GDM1 (cell line): ENCODE data around the gene NR0B2.
"Not testable (repeated sequence)": the region's sequence is repeated elsewhere in the genome, so short reads cannot be mapped to it uniquely, and the experiment has no call there.

Experiments used
- DNase-seq: peaks from one replicate; lab custom pipeline; 2025; lab: John Stamatoyannopoulos, UW

The NR0B2 gene

DNA sequence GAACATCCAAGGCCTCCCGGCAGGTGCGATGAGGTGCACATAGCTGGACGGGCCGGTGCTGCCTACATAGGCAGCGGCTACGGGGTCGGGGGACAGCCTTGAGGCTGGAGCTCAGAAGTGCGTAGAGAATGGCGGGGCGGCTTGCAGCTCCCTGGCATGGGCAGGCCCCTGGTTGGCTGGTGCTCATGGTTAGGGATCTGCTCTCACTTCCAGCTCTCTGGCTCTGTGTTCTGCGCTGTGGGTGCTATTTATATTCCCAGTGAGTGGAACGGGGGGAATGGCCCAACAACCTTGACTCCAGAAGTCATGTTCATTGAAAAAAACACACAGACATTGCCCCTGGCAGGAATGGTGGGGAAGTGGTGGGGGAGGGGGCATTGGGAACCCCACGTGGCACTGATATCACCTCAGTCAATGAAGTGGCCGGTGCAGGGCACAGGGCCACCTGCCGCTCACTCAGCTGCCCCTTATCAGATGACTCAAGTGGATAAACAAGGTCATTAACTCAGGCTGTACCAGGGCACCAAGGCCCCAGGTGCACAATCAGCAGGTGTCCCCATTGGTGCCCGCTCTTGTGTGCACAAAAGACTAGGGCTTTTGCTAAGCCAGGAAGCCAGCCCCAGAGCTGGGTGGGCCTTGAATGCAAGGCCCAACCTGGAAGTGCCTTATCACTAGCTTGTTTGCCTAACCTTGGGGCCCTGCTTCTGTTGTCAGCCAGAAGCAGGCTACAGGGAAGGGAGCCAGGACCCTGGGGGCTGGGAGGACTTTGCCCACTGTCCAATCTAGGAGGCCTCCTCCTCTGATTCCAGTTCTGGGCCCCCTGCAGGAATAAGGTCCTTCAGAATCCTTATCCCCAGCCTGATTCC, at the start of gene NR0B2:
Gene NR0B2 (minus strand): TSS at position 222 of the 866 bp plus-strand sequence. CDS start 35 bp downstream, at position 187.
- no peak for DNase-seq

GRCh38 chr1:26961826-26962225, 48.1 kb upstream of the NR0B2 start:
- DNase-seq = peak; percentile 15

DNA sequence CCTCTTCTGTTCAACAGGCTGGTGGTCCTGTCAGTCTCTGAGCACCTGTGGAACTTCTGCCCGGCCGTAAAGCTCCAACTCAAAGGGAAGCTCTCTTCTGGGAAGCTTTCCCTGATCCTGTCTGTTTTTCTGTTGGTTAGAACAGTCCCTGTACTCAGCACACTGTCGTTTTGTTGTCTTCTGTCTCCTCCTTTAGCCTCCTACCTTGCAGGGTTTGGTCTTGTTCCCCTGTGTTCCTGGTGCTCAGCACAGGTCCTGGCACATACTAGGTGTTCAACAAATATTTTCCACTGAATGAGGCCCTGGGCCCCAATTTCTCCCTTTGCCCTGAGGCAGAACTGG, 46.8 kb upstream of the NR0B2 start:
- DNase-seq = no peak

DNA sequence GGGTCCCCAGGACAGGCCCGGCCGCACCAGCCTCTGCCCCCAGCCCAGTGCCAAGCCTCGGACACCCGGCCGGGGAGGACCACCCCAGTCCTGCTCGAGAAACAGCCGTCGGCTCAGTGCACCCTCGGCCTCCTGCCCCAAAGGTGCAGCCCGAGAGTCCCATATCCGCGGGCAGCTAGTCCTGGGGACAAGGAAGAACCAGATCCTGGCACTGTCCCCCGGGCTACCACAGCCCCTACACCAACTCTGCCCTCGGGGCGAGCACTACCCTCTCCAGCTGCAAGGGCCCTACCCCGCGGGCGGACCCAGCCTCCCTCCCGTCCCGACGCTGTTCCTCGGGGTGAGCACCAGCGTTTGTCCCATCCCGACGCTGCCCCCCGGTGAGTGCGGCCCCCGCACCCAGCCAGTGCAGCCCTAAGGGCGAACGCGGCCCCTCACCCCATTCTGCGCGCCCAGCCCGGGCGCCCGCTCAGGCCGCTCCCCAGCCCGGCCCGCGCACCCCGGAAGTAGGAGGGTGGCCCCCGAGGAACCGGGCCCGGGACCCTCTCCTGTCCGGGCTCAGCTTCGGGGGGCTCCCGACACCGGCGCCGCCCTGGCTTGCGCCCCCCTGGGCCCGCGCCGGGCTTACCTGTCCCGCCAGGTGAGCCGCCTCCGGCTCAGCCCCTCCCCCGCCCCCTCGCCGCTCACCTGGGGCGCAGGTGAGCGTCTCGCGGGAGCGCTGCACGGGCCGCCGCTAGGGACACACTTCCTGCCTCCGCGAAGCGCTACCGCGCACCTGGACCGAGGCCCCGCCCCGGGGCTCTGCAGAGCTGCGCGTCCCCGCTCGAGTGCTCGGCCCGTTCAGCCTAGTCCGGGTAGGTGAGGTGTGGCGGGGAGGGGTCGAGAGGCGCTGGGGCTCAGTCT, 46.2 kb upstream of the NR0B2 start, which contains the start of gene KDF1:
Gene KDF1 (minus strand): TSS at position 747 of the 903 bp plus-strand sequence. CDS start 8,088 bp downstream, outside the sequence.
- DNase-seq = no peak

DNA sequence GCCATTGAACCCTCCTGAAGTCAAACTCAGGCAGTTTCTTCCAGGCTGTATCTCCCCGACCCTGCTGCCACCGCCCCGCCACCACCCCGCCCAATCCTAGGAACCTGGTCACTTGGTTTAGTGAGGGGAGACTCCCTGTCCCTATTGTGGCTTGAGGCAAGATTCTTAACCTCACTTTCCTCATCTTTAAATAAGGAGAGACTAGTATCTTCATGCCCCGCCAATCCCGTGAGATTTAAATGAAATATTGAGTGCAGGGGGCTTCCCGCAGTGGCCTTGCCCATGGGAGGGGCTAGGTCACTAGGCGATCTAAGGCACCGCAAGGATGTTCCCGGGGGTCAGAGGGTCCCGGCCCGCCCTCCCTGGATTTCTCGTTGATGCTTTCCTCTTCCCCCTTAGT, 45.5 kb upstream of the NR0B2 start:
- no peak for DNase-seq

- DNase-seq = no peak
Measured at GRCh38 chr1:26957306-26957705, 43.5 kb upstream of the NR0B2 start.

GRCh38 chr1:26956321-26956720, 42.5 kb upstream of the NR0B2 start:
- DNase-seq = no peak

DNA sequence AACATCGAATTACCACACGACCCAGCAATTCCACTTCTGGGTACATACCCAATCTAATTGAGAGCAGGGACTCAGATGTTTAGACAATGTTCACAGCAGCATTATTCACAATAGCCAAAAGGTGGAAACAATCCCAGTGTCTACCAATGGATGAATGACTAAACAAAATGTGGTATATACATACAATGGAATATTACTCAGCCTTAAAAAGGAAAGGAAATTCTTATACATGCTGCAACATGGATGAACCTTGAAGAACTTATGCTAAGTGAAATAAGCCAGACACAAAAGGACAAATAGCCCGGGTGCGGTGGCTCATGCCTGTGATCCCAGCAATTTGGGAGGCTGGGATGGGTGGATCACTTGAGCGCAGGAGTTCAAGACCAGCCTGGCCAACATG, 39.6 kb upstream of the NR0B2 start:
- no peak for DNase-seq

DNA sequence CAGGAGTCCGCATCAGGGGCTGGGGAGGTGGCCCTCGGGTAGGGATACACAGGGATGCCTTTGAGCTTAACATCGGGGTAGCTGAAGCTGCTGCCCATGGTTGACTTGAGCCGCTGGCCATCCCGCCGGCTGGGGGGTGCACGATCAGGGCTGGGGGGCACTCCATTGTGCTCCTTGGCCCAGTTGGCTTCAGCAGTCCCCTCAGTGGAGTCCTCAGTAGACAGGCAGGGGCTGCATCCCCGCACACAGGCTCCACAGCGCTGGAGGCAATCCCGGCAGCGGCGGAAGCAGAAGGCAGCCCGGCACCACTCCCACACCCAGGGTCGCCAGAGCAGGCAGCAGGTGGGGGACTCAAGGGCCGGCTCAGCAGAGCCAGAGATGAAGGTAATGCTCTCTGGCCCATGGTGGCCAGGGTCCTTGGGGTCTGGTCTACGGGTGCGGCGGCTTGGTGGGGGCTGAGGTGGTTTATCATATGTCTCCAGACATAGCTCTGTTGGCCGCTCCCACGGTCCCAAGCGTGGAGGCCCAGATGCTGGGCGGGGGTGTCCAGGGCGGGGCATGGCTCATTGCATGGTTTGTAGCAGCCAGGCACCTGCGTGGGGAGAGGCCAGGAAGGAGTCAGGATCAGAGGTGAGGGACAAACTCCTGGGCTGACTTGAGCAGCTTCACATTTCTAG, 38.2 kb upstream of the NR0B2 start:
- DNase-seq = no peak

DNA sequence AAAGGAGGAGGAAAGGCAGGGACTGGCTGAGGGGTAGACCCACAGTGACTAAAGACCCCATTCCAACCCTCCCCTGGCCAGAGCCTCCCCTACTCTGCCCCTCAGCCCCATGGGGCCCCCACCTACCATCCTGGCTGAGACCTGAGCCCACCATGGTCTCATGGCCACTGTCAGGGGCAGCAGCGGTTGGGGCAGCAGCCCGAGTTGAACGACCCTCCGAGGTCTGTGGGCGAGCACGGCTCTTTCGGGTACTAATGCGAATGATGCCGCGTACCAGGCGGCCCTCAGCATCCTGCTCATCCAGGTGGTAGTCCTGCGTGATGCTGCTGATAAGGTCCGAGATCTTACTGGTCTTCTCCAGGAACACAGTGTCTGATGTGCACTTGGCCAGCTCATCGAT, 37.4 kb upstream of the NR0B2 start:
- no peak for DNase-seq

DNA sequence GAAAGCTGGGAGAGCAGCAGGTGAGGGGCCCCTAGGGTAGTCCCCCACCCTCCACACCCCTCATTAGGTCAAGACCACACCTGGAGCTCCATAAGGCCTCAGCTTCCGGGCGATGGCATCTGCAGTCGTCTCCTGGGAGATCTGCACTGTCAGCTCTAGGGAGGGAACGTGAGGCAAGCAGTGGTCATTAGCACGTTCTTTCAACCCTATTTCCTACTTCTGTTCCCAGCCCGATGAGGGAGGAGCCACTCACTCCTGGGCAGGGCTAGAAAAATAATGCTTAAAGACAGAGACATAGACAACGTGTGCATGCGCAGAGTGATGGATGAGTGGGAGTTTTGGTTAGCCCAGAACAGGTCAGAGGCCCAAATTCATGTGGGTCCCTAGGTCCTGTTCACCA, 36.8 kb upstream of the NR0B2 start:
- DNase-seq = no peak

DNA sequence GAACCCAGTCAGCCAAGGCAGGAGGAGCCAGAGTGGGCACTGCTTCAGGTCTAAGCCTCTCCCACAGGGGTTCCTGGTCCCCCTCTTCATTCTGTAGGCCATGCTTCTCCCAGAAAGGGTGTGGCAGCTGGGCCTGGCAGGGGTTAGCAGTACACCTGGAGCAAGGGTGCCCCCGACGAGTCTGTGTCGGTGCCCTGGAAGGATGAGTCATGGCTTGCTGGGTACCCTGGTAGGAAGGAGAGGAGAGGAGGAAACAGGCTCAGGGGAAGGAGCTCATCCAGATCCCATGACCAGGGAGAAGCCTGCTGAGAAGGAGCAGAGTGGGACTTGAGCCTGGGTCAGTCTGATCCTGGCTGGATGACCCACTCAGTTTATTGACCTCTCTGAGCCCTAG, 36.1 kb upstream of the NR0B2 start:
- DNase-seq = no peak

DNA sequence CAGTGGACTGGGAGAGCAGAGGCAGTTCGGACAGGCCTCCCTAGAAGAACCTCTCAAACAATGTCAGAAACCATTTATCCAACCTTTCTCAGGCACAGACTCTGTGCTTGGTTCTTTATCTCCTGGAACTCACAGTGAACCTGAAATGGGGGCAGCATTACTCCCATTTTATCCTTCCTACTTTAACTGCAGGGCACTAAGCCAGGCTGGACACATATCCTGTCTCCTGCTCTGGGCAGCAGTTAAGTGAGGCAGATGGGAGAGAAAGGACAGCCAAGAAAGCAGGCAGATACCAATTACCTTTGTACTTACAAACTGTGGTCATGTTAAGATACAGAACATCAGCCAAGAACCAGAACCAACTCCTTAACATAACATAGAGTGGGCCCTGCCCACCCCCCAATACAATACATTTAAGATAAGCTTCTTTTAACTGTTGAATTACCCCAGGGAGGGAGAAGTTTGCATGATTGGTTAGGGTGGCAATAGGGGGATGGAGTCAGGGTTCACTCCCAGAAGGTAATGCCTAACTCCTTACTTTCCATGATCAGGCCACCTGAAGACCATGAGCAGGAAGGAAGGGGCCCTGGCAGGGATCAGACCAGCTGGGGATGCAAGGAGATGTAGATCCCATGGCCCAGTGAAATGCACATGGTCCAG, 35.6 kb upstream of the NR0B2 start:
- DNase-seq = no peak

DNA sequence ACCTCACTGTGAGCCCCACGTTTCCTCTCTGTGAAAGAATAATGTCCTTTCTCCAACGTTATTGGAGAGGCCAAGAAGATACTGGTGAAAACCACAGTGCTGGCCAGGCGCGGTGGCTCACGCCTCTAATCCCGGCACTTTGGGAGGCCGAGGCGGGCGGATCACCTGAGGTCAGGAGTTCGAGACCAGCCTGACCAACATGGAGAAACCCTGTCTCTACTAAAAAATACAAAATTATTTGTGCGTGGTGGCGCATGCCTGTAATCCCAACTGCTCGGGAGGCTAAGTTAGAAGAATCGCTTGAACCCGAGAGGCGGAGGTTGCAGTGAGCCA, 34.9 kb upstream of the NR0B2 start:
- DNase-seq = not testable (repeated sequence)

DNA sequence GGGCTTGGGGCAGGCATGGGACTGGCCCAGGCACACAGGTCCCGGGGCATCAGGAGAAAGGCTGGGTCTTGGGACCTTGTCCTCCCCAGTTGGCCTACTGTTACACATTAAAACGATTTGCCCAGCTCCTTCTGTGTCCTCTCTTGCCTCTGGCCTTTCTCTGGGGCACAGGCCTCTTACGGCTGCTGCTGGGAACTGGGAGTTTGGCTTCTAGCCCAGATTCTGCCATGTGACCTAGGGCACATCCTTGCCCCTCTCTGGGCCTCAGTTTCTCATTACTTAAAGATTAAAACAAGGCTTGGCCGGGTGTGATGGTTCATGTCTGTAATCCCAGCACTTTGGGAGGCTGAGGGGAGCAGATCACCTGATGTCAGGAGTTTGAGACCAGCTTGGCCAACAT, 32.5 kb upstream of the NR0B2 start:
- no peak for DNase-seq

- no peak for DNase-seq
Measured at GRCh38 chr1:26945728-26946127, 32.0 kb upstream of the NR0B2 start.

GRCh38 chr1:26945138-26945537, 31.4 kb upstream of the NR0B2 start:
- no peak for DNase-seq

GRCh38 chr1:26942656-26943055, 28.9 kb upstream of the NR0B2 start:
- no peak for DNase-seq

DNA sequence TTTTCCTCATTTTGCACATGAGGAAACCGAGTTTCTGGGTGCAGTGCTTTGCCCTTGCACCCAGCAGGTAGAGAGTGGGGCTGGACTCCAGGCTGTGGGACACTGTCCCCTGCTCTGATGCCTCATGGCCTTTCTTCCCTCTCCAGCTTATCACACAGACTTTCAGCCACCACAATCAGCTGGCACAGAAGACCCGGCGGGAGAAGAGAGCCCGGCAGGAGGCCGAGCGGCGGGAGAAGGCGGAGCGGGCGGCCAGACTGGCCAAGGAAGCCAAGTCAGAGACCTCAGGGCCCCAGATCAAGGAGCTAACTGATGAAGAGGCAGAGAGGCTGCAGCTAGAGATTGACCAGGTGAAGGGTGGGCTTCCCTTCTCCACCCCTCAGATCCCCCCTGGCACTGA, 27.5 kb upstream of the NR0B2 start:
- no peak for DNase-seq

DNA sequence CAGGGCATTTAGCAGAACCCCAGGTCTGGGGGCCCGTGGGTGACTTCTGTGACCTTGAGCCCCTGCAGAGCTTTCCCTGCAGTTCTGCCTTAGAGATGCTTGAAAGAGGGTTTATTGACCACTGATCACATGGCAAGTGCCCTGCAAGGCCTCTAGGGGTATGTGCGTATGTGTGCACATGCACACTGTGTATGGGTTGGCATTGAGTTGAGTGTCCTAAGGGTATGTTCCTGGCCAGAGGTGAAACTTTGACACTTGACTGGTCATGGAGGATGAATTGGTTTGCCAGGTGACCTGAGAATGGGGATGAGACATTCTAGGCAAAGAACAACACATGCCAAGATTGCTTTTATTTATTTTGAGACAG, 24.9 kb upstream of the NR0B2 start:
- no peak for DNase-seq

- no peak for DNase-seq
Measured at GRCh38 chr1:26938004-26938658, 24.4 kb upstream of the NR0B2 start.

DNA sequence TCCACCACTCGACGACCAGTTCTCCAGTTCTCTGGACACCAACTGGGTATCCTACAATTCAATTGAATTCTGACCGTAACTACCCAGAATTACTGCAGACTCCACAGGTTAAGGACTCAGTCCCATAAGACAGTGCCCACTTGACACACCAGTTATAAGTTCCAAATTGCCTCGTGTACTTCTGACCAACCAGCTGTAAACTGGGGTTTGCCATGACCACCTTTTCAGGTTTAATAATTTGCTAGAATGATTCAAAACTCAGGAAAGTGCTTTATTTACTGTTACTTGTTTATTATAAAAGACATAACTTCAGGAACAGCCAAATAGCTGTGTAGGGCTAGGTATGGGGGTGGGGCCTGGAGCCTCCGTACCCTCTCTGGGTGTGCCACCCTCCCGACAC, 23.0 kb upstream of the NR0B2 start:
- DNase-seq = no peak
